Measurements from ENCODE around the gene PTPN18.
A peak's percentile ranks its signal among the peaks of the same experiment; 100 is the strongest.

Gene PTPN18

DNA sequence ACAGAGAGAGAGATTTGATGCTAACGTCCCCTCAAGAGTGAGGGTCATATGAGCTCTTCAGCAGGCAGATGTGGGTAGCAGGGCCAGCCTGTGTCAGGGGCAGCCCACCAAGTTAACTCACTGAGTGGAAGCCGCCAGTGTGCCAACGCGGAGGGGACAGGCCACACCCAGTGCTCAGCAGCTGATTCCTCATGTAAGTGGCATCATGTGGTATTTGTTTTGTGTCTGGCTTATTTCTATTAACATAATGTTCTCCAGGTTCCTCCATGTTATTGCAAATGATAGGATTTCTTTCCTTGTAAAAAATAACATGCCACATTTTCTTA is 9.2 kb upstream of the PTPN18 start:
- Mint-ChIP-seq H3K9me3 (no peaks in the 10 kb centered on the region), H3K27me3 (ENCODE audit: low read depth) (no peaks in the 10 kb centered on the region), H3K36me3 (ENCODE audit: low read depth) (peaks cover 47% of the 10 kb centered on the region), H3K4me3 (peak overlapping the region in 1 of 3 experiments; percentile 46), H3K27ac (no peak overlapping the region), H3K4me1 (peaks cover 13% of the 10 kb centered on the region)
- TF ChIP-seq, protein P1, sequence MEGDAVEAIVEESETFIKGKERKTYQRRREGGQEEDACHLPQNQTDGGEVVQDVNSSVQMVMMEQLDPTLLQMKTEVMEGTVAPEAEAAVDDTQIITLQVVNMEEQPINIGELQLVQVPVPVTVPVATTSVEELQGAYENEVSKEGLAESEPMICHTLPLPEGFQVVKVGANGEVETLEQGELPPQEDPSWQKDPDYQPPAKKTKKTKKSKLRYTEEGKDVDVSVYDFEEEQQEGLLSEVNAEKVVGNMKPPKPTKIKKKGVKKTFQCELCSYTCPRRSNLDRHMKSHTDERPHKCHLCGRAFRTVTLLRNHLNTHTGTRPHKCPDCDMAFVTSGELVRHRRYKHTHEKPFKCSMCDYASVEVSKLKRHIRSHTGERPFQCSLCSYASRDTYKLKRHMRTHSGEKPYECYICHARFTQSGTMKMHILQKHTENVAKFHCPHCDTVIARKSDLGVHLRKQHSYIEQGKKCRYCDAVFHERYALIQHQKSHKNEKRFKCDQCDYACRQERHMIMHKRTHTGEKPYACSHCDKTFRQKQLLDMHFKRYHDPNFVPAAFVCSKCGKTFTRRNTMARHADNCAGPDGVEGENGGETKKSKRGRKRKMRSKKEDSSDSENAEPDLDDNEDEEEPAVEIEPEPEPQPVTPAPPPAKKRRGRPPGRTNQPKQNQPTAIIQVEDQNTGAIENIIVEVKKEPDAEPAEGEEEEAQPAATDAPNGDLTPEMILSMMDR (IDR thresholded peaks at IDR 0.05; ENCODE audit: unreplicated experiment in 3 of 3), result no peak

DNA sequence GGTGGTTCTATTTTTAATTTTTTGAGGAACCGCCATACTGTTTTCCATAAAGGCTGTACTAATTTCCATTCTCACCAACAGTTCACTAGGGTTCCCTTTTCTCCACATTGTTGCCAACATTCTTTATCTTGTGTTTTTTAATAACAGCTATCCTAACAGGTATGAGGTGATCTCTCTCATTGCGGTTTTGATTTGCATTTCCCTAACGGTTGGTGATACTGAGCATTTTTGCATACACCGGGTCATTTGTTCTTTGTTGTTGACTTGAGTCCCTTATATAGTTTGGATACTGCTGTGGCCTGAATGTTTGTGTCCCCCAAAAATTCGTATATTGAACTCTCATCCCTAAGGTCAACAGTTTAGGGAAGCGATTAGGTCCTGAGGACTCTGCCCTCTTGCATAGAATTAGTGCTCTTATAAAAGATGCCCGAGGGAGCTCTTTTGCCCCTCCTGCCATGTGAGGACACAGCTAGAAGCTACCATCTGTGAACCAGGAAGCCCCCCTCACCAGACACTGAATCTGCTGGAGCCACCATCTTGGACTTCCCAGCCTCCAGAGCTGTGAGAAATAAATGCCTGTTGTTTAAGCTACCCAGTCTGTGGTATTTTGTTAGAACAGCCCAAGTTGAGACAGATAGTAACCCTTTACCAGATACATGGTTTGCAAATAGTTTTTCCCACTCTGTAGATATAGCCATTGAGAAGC is 8.5 kb upstream of the PTPN18 start:
- H3K4me1 Mint-ChIP-seq, result peaks cover 16% of the 10 kb centered on the region

DNA sequence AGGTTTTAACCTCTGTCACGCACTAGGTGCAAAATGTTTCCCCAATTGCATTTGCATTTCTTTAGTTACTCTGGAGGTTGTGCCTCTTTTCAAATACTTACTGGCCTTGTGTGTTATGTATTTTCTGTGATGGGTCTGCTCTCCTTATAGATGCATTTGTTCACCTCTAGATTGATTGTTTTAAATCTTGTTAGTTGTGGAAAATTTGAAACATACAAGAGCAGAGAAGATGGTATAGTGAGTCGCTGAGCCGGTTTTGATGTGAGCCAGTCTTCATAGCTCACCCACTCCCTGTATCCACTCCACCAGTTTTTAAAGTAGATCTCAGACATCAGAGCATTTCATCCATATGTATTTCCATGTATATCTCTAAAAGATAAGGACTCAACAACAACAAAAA is 6.7 kb upstream of the PTPN18 start:
- H3K36me3 Mint-ChIP-seq (ENCODE audit: low read depth), result peaks cover 47% of the 10 kb centered on the region
- TF ChIP-seq, protein P1 (IDR thresholded peaks at IDR 0.05; ENCODE audit: unreplicated experiment in 3 of 3), result no peak
- no peak overlapping the region for H3K4me3 Mint-ChIP-seq
- H3K4me1 Mint-ChIP-seq, result peaks cover 19% of the 10 kb centered on the region
- peaks cover 2% of the 10 kb centered on the region for H3K27me3 Mint-ChIP-seq (ENCODE audit: low read depth)
- no peaks in the 10 kb centered on the region for H3K9me3 Mint-ChIP-seq
- H3K27ac Mint-ChIP-seq, result no peak overlapping the region

More for the DNA sequence above, 8.5 kb upstream of the PTPN18 start:
- TF ChIP-seq, protein P1 (IDR thresholded peaks at IDR 0.05; ENCODE audit: unreplicated experiment in 3 of 3), result no peak
- H3K36me3 Mint-ChIP-seq (ENCODE audit: low read depth), result peaks cover 47% of the 10 kb centered on the region
- H3K4me3 Mint-ChIP-seq, result peak overlapping the region in 2 of 3 experiments; percentile 2 to 47
- H3K27ac Mint-ChIP-seq, result no peak overlapping the region
- no peaks in the 10 kb centered on the region for H3K9me3 Mint-ChIP-seq
- H3K27me3 Mint-ChIP-seq (ENCODE audit: low read depth), result no peaks in the 10 kb centered on the region

DNA sequence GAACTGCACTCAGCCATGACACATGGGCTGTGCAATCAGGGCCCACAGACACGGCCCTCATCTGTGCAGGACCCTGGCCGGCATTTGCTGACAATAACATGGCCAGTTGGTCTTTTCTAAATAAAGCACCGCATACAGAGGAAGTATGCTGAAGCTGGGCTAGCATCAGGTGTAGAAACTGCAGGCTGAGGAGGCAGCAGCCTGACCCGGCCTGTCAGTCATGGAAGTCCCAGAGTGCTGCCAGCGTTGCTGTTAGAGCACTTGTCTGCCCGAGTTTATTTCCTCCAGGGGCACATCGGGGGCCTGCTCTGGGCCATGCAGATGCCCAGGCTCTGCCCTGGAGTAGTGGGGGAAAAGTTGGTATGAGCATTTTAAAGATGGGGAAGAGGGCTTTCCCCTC is 4.1 kb upstream of the PTPN18 start:
- peak overlapping the region in 2 of 3 experiments; percentile 40 to 71 for H3K4me3 Mint-ChIP-seq
- TF ChIP-seq, protein P1 (IDR thresholded peaks at IDR 0.05; ENCODE audit: unreplicated experiment in 3 of 3), result no peak
- H3K4me1 Mint-ChIP-seq, result peaks cover 29% of the 10 kb centered on the region
- H3K27ac Mint-ChIP-seq, result peak overlapping the region in 1 of 3 experiments; percentile 21
- peaks cover 26% of the 10 kb centered on the region for H3K36me3 Mint-ChIP-seq (ENCODE audit: low read depth)
- peaks cover 4% of the 10 kb centered on the region for H3K27me3 Mint-ChIP-seq (ENCODE audit: low read depth)
- H3K9me3 Mint-ChIP-seq, result no peaks in the 10 kb centered on the region

DNA sequence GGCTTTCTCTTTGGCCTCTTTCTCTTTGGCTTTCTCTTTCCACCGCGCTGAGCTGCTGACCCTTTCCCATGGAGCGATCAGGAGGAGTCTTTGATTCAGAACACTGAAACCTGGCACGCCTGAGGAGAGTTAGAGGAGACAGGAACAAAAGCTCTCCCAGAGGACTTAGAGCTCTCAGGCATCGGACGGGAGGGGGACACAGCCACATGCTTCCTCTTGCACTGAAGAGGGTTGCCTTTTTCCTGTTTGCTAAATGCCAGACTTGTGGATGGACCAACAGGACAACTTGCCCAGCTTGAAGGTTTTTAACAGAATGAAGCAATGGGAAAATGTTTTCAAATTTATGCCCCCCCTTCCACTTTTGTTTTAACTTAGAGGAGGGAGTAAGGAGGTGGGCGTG is 3.6 kb upstream of the PTPN18 start:
- Mint-ChIP-seq H3K36me3 (ENCODE audit: low read depth) (peaks cover 21% of the 10 kb centered on the region), H3K27ac (no peak overlapping the region), H3K9me3 (no peaks in the 10 kb centered on the region), H3K4me3 (peak overlapping the region; percentile 23 to 65 (median 44)), H3K27me3 (ENCODE audit: low read depth) (peaks cover 4% of the 10 kb centered on the region), H3K4me1 (peaks cover 29% of the 10 kb centered on the region)
- TF ChIP-seq, protein P1 (IDR thresholded peaks at IDR 0.05; ENCODE audit: unreplicated experiment in 3 of 3), result no peak

Measured in nephron (organoid).